ENCODE results near the gene FADS1. TPM values are rescaled to one million over a fixed set of nuclear protein-coding genes. Genes with fewer than 3 reads are reported as not detected.

The FADS1 gene
- total RNA-seq, 1 donor from 2014 or later = 96.3 TPM

DNA sequence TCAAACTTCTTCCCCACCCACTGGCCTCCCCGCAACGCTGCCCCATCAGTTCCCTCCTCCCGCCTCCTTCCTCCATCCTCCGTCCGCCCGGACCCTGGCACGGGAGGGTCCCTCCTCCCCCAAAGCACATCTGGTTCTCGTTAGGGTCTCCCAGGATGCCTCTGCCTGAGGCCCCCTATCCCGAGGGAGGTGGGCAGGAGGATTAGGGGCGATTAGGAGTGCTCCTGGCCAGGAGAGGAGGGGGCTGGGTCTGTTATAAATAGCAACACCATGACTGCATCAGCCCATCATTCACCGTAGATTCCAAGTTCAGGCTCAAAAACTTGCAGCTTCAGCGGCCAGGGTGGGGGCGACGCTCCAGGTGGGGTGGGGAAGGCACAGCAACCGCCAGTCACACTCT lies 54.0 kb downstream of the FADS1 start:
- DNase-seq (ENCODE audit: low read depth) = no peak
- TF ChIP-seq, protein P1, sequence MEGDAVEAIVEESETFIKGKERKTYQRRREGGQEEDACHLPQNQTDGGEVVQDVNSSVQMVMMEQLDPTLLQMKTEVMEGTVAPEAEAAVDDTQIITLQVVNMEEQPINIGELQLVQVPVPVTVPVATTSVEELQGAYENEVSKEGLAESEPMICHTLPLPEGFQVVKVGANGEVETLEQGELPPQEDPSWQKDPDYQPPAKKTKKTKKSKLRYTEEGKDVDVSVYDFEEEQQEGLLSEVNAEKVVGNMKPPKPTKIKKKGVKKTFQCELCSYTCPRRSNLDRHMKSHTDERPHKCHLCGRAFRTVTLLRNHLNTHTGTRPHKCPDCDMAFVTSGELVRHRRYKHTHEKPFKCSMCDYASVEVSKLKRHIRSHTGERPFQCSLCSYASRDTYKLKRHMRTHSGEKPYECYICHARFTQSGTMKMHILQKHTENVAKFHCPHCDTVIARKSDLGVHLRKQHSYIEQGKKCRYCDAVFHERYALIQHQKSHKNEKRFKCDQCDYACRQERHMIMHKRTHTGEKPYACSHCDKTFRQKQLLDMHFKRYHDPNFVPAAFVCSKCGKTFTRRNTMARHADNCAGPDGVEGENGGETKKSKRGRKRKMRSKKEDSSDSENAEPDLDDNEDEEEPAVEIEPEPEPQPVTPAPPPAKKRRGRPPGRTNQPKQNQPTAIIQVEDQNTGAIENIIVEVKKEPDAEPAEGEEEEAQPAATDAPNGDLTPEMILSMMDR (IDR thresholded peaks at IDR 0.05; ENCODE audit: insufficient read depth, low read length, poor library complexity, severe bottlenecking) = no peak
- no peaks in the 10 kb centered on the region for H3K27me3 ChIP-seq (ENCODE audit: control insufficient read depth, insufficient read depth, low read length)

DNA sequence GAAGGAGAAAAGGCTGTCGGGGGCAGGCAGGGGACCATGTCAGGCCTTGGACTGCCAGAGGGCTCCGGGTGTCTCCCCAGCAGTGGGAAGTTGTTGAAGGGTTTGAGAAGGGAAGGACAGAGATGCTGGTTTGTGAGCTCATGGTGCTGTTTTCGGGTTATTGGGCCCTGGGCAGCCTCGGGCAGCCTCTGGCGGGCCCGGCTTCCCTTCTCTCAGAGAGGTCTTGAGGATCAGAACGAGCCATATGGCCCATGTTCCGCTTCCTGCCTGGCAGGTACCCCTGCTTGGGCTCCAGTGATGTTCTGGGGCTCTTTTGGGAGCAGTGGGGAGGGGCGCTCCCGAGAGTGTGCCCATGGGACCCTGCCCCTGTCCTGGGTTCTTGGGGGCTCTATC lies 54.6 kb downstream of the FADS1 start:
- Histone ChIP-seq H3K4me3 (ENCODE audit: low read depth, low read length) (no peak overlapping the region), H3K36me3 (ENCODE audit: control insufficient read depth, insufficient read depth, low read length) (no peaks in the 10 kb centered on the region), H3K27me3 (ENCODE audit: control insufficient read depth, insufficient read depth, low read length) (no peaks in the 10 kb centered on the region)
- no peak for DNase-seq (ENCODE audit: low read depth)
- TF ChIP-seq, protein P1 (IDR thresholded peaks at IDR 0.05; ENCODE audit: insufficient read depth, low read length, poor library complexity, severe bottlenecking) = no peak

More for the DNA sequence above, 54.0 kb downstream of the FADS1 start:
- no peaks in the 10 kb centered on the region for H3K36me3 ChIP-seq (ENCODE audit: control insufficient read depth, insufficient read depth, low read length)
- no peak overlapping the region for H3K4me3 ChIP-seq (ENCODE audit: low read depth, low read length)

DNA sequence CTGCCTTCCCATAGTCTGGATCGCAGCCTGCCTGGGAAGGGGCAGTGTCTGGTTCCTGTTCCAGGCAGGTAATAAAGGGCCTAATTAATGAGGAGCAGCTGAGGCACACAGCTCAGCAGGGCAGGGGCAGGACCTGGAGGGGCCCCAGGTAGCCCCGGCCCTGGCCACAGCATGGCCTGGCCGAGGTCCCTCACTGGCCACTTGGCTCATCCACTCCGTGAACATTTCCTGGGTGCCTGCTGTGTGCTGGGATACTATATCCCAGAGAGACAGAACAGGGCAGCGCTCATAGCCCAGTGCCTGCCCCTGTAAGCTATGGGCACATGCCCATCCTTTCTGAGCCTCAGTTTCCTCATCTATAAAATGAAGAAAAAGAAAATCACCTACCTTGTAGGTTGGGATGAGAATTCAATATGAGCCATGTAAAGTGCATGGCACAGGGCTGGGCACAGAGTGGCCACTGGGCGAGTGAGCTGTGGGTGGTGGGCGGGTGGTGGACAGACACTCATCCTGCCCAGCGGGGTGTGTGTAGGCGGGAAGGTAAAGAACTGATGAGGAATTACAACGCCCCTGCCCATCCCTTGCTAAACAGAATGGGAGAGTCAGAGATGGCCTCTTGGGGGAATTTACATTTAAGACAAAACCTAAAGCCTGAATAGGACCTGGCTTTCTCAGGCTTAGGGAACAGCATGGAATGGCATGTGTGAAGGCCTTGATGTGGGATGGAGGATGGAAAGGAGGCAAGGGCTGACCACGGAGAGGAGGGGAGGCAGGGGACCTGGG lies 55.2 kb downstream of the FADS1 start:
- no peaks in the 10 kb centered on the region for H3K27me3 ChIP-seq (ENCODE audit: control insufficient read depth, insufficient read depth, low read length)
- no peak overlapping the region for H3K4me3 ChIP-seq (ENCODE audit: low read depth, low read length)
- no peak for DNase-seq (ENCODE audit: low read depth)
- TF ChIP-seq, protein P1 (IDR thresholded peaks at IDR 0.05; ENCODE audit: insufficient read depth, low read length, poor library complexity, severe bottlenecking) = no peak
- H3K36me3 ChIP-seq (ENCODE audit: control insufficient read depth, insufficient read depth, low read length) = no peaks in the 10 kb centered on the region

DNA sequence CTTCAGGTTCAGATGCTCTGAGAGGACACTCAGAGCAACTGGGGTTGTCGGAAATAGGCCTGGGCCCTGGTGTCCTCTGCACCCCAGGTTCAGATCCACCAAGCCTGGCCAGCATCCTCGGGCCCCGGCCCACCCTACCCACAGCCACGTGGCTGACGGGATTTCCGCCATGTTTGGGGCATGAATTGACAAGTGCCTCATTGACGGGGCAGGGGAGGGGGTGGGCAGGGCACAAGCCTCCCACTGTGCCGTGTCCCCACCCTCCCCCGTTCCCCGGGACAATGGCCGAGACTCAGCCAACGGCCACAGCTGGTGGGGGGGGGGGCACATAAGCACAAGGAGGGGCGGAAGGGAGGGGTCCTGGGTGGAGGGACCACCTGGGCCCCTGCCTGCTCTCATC lies 55.9 kb downstream of the FADS1 start:
- DNase-seq (ENCODE audit: low read depth) = no peak
- TF ChIP-seq, protein P1 (IDR thresholded peaks at IDR 0.05; ENCODE audit: insufficient read depth, low read length, poor library complexity, severe bottlenecking) = no peak
- Histone ChIP-seq H3K4me3 (ENCODE audit: low read depth, low read length) (no peak overlapping the region), H3K36me3 (ENCODE audit: control insufficient read depth, insufficient read depth, low read length) (no peaks in the 10 kb centered on the region), H3K27me3 (ENCODE audit: control insufficient read depth, insufficient read depth, low read length) (no peaks in the 10 kb centered on the region)

DNA sequence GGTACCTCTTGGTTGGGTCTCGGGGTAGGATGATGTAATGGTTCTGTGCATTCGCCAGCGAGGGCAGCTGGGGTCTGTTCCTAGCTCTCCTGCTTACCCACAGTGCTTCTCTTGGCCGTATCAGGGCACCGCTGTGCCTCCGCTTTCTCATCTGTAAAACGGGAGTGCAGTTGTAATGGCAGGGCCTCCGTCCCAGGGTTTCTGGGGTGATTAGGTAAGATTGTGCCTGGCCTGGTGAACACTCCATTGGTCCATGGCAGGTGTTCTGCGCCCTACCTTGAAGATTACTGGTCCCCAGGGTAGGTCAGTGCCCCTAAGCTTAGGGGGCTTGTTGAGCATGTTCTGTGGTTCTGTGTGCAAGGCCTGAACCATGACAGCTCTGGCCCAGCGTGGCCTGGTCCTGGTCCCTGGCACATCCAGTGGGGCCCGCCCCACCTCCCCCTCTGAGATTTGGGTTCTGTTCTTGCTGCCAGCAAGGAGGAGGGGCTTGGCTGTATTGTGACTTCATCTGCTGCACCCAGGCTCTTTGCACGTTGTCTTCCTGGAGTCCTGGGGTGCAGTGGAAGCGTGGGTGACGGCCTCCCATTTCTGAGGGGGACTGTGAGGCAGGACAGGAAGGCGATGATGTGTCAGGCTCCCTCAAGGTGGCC lies 59.5 kb downstream of the FADS1 start:
- TF ChIP-seq, protein P1 (IDR thresholded peaks at IDR 0.05; ENCODE audit: insufficient read depth, low read length, poor library complexity, severe bottlenecking) = no peak
- H3K27me3 ChIP-seq (ENCODE audit: control insufficient read depth, insufficient read depth, low read length) = no peaks in the 10 kb centered on the region
- no peaks in the 10 kb centered on the region for H3K36me3 ChIP-seq (ENCODE audit: control insufficient read depth, insufficient read depth, low read length)
- no peak overlapping the region for H3K4me3 ChIP-seq (ENCODE audit: low read depth, low read length)
- no peak for DNase-seq (ENCODE audit: low read depth)
